ENCODE measurements around the gene NARS2.

Gene NARS2

DNA sequence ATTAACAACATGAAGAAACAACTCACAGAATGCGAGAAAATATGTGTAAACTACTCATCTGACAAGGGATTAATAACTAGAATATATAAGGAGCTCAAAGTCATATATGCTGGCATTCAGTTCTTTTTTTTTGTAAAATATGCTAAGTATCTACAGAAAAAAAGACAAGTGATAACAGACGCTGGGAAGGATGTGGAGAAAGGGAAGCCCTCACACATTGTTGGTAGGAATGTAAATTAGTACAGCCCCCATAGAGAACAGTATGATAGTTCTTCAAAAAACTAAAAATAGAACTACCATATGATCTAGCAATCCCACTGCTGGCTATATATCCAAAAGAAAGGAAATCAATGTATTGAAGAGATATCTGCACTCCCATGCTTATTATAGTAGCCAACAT, 170.9 kb downstream of the NARS2 start:
- intact Hi-C loops (cut with DNase I): no loop called here
- DNase-seq: no peak

DNA sequence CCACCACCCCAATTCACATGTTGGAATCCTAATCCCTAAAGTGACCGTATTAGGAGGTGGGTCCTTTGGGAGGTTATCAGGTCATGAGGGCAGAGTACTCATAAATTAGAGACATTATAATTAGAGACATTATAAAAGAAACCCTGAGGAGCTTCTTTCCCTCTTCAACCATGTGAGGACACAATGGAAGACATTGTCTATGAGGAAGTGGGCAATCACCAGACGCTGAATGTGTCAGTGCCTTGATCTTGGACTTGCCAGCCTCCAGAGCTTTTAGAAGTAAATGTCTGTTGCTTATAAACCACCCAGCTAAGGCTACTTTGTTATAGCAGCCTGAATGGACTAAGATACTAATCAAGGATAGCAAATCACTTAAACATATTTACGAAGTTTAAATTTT, 171.8 kb downstream of the NARS2 start:
- no peak for DNase-seq
- intact Hi-C loops (cut with DNase I): no loop called here

DNA sequence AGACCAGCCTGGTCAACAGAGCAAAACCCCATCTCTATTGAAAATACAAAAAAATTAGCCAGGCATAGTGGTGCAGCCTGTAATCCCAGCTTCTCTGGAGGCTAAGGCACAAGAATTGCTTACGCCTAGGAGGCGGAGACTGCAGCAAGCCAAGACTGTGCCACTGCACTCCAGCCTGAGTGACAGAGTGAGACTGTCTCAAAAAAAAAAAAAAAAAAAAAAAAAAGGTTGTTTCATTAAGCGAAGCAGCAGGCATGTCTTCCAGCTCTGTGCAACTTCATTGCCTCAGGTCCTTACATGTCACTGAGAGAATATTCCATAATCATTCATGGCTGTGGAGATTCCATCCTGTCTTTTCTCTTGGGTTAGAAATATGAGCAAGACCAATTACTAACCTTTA, 174.0 kb downstream of the NARS2 start:
- DNase-seq: no peak
- intact Hi-C loops (cut with DNase I): no loop called here

DNA sequence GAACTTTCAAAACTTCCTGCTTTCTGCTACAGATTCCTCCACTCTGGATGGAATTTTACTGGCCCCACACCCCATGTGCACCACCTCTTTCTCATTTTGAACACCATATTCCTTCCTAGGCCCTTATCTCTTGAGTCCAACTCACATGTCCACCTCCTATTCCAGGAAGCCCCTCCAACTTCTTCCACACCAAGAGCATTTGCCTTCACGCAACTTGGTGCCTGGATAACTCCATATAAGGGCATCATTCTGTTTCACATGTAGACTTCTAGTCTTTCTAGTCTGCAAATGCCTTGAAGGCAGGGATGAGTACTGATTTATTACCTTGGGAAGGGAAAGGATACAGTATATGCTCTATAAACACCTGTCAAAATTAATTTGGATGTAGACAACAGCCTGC, 174.5 kb downstream of the NARS2 start:
- no peak for DNase-seq
- intact Hi-C loops (cut with DNase I): no loop called here

DNA sequence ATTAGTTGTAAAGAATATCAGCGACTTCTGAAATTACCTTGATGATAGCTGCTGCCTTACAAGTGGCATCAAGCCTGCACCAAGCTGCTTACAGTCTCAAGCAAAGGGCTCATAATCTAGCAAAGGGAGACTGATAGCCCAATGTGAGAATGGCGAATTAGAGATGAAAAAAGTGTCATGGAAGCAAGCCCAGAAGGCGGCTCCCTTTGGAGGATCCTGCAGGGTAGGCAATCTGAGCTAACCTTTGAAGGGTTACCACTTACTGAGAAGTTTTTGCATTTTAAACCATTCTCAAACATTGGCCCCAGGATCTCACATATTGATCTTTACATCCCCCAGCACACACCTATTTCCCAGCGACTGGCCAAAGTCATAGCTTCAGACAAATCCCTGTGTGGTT, 175.5 kb downstream of the NARS2 start:
- intact Hi-C loops (cut with DNase I): no loop called here
- DNase-seq: no peak

DNA sequence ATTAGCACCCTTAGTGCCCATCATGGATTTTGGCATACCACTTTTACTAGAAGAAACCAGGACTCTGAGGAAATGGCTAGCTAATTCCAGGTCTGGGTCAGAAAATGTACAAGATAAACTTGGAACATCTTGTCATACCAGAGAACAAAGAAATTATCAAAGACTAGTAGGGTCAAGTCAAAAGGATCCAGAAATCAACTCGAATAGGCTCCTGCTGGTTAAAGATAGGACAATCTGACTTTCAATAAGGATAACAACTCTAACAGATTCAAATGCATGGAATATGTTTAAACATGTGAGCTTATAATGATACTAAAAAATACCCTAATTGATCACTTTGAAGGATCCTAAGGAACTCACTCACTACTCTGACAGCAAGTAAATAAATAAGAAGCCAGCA, 175.9 kb downstream of the NARS2 start:
- intact Hi-C loops (cut with DNase I): no loop called here
- no peak for DNase-seq

DNA sequence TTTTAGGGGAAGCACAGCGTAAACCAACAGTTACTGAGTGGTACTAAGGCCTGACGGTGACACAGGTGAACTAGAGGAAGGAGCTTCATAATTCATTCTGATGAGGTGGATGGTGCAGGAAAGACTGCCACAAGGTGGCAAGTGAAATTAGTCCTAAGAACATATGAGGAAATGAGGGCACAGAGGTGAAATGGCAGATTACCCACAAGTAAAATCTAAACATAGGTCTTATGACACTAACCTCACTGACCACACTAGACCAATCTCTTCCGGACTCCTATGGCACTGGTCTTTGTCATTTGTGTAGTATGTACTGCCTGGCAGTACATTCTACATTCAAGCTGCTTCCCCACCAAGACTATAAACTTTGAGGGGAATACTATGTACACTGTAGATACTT, 177.3 kb downstream of the NARS2 start:
- intact Hi-C loops (cut with DNase I): no loop called here
- no peak for DNase-seq

DNA sequence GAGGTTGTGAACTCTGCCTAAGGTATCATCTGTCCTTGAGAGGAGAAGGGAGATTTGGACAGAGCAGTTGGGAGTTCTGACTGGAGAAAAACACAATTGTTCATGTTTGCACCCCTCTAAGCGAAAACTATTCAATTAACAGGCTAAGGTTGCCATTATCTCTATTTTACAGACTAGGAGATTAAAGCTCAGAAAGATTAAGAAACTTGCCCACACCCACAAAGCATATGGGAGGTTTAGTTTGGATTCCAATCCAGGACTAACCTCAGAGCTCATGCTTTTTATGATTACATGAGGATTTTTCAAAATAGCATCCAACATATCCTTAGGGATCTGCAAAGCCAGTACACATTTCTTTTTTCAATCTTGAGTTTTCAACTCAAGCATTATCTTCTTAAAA, 179.1 kb downstream of the NARS2 start:
- intact Hi-C loops (cut with DNase I): no loop called here
- no peak for DNase-seq

DNA sequence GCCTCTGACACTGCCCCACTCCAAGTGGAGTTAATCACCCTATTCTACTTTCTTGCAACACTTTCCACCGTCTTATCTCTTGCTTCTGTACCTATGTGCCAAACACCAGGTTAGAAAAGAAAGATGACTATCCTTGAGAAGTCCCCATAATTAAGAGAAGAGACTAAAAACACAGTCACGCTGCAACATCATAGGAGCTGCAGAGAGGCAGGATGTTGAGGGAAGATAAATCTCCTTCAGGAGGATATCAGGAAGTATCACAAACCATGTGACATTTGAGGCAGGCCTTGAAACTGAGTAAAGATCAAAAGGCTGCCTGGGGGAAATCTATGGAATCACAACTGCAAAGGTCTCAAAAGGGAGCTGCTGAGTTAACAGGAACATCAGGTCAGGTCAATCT, 181.8 kb downstream of the NARS2 start:
- intact Hi-C loops (cut with DNase I): no loop called here
- no peak for DNase-seq

DNA sequence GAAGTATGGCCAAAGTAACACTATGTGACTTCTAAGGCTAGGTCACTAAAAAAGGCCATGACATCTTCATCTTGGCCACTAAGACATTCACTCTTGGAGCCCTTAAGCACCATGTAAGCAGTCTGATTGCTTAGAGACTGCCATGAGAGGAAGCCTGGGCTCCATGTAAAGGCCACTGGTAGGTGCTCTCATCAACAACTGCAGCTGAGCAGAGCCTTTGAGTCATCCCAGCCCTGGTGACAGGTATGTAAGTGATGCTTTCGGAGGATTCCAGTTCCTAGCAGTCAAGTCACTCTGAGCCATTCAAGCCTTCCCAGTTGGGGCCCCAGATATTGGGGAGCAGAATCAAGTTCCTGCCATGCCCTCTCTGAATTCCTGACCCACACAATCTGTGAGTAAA, 183.2 kb downstream of the NARS2 start:
- no peak for DNase-seq
- intact Hi-C loops (cut with DNase I): no loop called here

DNA sequence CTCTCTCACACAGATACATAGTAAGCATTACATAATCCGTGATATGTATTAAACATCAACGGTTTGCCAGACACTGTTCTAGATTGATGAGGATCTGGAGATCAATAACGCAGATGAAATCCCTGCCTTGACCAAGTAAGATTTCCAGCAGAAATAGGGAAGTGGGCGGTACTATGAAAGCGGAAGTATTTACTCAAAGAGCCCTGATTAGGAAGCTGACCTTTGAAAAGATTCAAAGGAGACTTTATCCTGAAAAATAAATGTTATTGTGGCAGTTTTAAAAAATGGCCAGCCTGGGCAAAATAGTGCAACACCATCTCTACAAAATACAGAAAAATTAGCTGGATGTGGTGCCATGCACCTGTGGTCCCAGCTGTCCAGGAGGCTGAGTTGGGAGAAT, 183.9 kb downstream of the NARS2 start:
- intact Hi-C loops (cut with DNase I): no loop called here
- DNase-seq: no peak

DNA sequence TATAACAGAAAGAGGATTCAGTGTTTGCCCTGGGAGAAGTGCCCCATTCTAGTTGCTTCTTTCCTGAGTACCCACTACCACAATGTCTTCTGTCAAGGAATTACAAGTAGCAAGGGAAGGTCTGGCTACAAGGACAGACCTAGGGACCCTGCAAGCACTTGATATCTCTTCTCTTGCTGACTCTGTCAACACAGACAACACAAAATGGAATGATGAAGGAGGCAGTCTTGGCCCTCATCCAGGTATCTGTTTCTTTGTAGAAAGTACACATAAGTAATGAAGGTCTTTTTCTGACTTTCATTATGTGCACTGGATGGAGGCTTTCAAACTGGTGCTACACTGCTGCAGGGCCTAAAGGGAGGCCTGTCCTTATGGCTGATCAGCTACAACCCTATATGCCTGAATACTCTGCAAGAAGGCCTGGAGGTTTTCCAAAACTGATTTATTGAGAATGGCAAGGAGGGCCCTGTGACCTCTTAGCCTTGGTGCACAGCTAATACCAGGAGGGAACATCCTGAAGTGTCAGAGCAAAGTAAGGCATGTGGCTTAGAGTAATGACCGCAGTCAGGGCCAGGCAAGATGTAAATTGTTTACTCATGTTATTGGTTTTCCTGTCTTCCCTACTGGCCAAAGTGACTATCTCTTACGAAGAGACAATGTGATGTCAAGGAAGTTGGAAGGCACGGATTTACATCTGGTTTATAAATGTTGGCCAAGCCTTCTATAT, 188.3 kb downstream of the NARS2 start:
- intact Hi-C loops (cut with DNase I): no loop called here

More for the DNA sequence above, 188.3 kb downstream of the NARS2 start:
- DNase-seq: no peak

Data from head of caudate nucleus (tissue), 42 donors.